HG02970 (cell line): Measurements from ENCODE around the gene GIMAP2.

Source experiments
- ATAC-seq: cut with Tn5 transposase; IDR thresholded peaks from one replicate; pipeline ENCODE4 v1.9.1; 2021; ENCODE audit warnings: mild to moderate bottlenecking, moderate library complexity, moderate number of reproducible peaks; ENCODE audit not compliant: unreplicated experiment, low FRiP score

The GIMAP2 gene

DNA sequence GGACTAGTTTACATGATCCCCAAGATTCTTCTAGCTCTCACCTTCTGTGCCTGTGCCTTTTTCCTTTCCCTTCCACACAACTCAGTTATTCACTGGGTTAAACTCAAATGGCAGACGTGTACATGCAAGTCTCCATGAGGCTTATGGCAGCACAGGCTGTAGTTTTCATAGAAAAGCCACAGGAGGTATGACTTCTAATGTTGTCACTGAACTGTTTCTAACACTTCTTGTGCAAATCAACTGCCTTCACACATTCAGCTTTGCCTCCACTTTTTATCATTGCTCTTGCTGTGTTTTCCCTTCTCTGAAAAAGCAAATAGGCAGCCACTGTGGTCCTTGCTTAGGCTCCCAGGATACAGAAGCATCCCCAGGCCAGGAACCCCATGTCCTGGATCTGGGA lies 46.4 kb downstream of the GIMAP2 start:
- ATAC-seq = no peak

DNA sequence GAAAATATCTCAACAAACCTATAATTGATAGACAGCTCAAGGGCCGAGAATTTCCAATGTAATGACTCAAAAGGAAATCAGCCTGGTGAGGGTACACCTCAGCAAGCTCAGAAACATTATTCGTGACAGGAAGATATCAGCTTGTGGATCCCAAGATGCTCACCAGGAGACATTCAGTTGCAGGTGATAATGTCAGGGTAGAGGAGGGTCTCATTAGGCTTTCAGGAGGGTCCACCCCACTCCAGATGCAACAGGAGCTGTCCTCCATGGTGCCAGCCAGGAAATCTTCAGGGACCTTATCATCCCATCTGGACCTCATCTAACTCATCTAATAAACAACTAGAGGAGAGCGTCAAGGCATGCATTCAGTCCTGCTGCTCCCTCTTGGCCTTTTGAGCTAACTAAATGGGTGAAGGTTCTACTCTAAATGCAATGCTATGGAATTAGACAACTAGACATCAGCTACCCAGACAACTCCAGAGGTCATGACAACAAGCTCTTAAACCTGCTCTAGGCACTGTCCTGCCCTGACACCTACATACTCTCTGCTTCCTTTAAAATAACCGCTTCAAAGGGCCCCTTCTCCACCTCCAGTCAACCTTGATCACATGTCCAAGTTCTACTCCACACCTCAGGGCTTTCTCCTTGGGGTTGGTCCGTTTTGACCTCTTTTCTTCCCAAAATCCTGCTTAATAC lies 47.4 kb downstream of the GIMAP2 start:
- no peak for ATAC-seq

DNA sequence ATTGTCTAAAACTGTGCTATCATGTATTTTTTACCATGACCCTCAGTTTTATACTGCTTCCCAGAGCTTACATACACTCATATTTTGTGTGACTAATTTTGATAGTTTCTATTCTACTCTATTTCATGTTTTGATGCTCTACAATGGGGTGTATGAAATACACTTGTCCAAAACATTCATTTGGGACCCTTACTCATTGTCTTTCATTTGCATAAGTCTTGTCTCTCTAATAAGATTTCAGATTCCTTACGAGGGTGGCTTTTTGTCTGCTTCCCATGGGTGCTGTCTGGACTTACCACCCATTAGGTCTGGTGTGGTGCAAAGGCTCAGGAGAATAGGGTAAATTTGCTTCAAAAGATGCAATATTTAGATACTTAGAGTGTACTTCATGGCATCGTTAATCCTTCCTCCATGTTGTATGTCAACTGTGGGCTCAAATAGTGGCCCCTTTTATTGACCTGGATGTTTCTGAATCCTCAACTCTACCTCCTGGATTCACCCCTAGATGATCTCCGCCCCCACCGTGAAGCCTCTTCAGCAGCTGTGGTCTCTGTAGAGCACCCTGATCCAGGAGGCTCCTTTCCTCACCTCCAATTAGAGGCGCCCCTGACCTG lies 48.1 kb downstream of the GIMAP2 start:
- no peak for ATAC-seq

DNA sequence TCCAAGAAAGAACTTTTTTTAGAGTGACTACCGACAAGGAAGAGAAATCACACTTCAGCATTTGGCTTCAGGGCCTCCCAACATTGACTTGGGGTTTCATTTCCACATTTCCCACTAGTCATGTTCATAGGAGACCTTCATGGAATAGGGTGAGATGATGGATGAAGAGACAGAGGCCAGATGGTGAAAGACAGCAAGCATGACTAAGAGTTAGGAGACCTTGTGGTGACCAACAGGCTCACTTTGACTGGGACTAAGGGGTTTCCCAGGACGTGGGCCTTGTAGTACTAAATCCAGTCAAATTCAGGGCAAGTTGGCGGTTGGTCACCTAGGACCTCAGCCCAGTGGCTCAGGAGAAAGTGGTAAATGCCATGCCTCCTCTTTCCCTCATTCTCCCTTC lies 48.7 kb downstream of the GIMAP2 start:
- ATAC-seq = no peak

DNA sequence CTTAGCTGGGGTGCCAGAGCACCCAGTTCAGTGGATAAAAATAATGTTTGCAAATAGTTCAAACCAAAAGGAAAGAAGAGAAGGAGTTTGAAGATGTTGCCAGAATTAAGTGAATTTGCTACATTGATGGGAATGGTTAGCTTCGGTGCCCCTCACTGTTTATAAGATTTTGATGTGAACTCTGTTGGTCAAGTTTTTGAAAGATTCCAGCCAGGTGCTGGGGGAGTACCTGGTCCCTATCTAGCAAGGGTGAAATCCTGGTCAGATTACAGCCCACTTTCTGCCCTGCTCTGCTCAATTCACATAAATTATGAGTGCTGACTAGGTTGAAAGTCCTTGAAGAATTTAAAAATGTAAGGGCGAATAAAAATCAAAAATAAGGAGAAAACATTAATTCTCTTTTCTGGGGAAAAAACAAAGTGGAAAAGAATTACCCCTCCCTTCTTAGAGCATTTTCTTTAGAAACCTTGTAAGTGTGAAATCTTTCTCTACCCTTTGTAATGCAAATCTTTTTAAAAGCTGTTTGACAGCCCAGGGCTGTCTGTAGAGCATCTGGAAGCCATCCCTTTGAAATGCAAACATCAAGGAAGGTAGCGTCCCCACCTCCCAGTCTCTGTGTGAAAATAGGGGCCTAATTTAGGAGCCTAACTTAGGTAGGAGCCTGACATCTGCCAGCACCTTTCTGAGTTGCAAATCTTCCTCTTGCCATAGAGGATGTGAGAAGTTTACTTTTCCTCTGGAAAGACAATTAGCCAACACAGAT lies 50.3 kb downstream of the GIMAP2 start:
- no peak for ATAC-seq

DNA sequence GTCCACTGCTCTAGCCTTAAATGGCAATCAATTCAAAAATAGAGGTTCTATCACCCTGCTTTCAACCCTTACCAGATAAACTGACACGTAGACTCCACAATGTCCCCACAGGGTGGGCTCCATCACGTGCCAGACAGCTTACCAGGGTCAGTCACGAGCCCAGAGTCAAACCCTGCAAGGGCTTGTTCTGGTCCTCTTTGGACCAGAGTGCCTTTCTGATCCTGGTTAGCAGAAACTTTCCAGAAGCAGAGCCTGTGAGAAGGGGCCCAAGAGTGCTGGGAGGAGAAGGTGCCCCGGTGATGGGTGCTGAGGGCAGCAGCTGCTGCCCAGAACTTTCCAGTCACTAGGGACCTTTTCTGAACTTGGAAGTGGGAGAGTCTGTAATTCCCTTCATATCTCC lies 51.4 kb downstream of the GIMAP2 start:
- no peak for ATAC-seq

DNA sequence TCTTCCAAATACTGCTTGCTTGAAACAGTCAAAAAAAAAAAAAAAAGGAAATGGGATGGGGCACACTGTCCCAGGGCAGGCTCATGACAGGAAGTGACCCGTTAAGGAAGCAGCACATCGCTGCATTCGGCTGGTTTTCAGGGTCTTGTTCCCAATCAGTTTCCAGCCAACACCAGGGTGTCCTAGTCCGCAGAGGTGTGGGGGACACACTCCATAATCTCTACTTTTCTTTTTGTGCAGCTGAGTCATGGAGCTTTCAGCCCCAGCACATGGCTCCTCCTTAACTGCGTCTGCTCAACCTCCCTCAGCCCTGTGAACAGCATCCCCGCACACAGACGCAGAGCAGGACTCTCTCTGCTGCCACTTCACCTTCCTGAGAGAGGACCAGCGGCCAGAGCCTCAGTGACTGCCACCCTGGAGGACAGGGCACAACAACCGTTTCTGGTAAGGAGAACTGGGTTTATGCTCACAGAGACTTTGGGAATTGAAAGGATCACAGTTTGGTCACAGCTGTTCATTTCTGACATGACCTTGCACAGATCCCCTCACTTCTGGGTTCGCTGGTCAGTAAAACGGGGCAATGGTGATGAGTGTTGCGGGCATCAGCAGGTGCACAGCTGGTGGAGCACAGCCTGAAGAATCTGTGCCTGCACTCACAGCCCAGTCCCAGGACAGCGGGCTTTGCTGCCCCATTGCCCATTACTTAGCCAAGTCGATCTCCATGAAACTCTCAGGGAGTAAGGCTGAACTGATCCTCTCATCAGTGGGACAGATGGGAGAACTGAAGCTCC lies 52.0 kb downstream of the GIMAP2 start, which contains the start of gene GIMAP5:
GIMAP5 (plus strand) TSS at position 154 of the 791 bp plus-strand sequence. CDS start 3,467 bp downstream, outside the sequence.
- ATAC-seq = no peak

DNA sequence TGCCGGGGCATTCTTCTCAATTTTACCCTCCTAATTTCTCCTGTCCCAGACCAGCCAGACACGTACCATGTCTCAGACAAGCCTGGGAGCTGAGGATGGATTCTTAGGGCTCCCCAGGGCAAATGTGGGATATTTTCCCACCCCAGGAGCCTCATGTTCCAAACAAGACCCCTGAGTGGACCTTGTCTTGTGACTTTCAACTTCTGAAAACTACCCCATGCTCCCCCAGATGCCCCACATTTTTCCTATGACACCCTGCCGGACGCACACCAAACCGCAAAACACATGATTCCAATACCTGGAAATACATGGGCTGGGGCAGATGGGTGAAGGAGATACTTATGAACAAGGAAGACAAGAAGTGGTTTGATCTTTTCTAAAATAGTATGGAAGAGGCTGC lies 52.6 kb downstream of the GIMAP2 start:
- no peak for ATAC-seq

DNA sequence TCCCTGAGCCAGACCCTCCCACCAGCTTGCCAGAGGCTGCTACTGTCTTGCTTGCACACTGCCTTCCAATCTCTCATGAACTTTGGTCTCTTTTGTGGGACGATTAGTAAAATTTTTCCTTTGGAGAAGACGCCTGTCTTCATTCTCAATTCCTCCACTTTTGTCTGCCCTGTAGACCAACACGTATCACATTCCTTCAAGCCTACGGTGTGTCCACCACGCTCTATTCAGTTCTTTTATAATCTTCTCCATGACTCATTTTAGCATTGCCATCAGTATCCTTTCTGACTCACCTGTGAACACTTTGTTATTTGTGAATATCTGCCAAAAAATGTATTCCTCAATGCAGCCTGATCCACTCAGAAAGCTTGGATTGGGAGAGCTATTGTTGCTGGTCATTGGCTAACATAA lies 53.1 kb downstream of the GIMAP2 start:
- no peak for ATAC-seq

DNA sequence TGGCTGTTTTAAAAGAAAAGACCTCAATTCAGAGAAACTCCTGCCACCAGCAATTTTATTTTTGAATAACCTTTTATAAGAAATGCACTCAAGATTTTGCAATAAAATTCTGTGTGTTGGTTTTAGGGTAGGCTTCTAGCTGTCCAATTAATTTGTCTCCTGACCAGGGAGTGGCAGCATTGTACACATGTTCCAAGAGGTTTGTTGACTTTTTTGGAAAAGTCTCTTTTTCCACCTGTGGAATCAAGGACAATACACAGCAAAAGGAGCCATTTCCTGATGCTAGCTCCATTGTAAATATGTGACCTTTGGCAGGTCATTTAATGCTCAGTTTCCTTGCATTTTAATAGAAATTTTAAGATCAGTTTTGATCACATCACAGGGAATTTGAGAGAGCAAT lies 53.5 kb downstream of the GIMAP2 start:
- no peak for ATAC-seq

DNA sequence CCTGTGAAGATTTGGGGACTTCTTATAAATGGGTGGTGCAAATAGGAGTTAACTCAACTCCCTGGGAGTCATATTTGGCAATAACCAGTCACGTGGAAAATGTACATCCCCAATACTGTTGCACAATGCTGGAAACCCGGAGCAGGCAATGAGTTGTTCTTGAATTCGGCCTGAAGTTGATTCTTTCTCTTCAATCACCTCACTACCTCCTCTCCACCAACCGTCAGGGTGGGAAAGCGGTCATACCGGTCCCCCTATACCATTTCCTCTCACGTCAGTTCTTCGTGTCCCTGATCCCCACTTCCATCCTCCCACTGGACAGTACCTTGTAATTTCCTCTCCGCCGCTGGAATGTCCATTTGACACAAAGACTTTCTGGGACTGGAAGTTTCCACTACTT lies 54.5 kb downstream of the GIMAP2 start:
- ATAC-seq = no peak

DNA sequence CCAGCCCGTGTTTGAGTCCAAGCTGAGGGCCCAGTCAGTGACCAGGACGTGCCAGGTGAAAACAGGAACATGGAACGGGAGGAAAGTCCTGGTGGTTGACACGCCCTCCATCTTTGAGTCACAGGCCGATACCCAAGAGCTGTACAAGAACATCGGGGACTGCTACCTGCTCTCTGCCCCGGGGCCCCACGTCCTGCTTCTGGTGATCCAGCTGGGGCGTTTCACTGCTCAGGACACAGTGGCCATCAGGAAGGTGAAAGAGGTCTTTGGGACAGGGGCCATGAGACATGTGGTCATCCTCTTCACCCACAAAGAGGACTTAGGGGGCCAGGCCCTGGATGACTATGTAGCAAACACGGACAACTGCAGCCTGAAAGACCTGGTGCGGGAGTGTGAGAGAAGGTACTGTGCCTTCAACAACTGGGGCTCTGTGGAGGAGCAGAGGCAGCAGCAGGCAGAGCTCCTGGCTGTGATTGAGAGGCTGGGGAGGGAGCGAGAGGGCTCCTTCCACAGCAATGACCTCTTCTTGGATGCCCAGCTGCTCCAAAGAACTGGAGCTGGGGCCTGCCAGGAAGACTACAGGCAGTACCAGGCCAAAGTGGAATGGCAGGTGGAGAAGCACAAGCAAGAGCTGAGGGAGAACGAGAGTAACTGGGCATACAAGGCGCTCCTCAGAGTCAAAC lies 56.9 kb downstream of the GIMAP2 start:
- no peak for ATAC-seq
